OCI-LY1 (cell line): ENCODE data around the gene AMN.

ENCODE experiments used
- CTCF ChIP-seq: fragments of 200-600 bp; sonication (generic), shearing (Covaris generic); IDR thresholded peaks from 2 replicates; pipeline ENCODE4 v1.5.1; 2017; ENCODE audit warnings: mild to moderate bottlenecking, antibody characterized with exemption, low read length, moderate library complexity, mixed read lengths
- EZH2 ChIP-seq: fragments of 200-600 bp; sonication (generic), shearing (Covaris generic); IDR thresholded peaks from 2 replicates; pipeline ENCODE4 v1.8.0; 2017; ENCODE audit warnings: borderline replicate concordance, mixed run types, mild to moderate bottlenecking, antibody characterized with exemption, low read length, moderate library complexity, mixed read lengths

DNA sequence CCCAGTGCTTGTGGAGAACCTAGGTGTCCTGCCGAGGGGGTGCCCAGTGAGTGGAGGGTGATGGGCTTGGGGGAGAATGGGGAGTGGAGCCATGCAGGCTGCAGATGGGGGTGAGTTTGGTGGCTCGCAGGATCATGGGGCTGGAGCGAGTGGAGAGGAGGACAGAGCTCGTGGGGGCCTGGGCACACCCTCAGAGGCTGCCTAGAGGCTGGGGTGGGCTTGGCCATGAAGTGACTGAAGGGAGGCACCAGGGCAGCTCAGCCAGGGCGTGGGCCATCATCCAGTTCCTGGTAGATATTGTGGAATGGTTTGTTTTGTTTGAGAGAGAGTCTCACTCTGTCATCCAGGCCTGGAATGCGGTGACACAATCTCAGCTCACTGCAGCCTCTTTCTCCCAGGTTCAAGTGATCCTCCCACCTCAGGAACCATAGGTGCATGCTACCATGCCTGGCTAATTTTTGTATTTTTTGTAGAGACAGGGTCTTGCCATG is 43.4 kb upstream of the AMN start:
- TF ChIP-seq CTCF (no peak), EZH2 (no peak)
